Erythroblast (primary cell): ENCODE measurements around the gene CEL.

Source experiments
- GATA1 ChIP-seq: IDR thresholded peaks from 2 replicates; pipeline ENCODE4 v1.6.1; 2011; ENCODE audit warnings: low read depth, mild to moderate bottlenecking, control low read depth, low read length, moderate library complexity
- POLR2A ChIP-seq: IDR thresholded peaks from 2 replicates; pipeline ENCODE4 v1.6.1; 2011; ENCODE audit warnings: mild to moderate bottlenecking, low read length

DNA sequence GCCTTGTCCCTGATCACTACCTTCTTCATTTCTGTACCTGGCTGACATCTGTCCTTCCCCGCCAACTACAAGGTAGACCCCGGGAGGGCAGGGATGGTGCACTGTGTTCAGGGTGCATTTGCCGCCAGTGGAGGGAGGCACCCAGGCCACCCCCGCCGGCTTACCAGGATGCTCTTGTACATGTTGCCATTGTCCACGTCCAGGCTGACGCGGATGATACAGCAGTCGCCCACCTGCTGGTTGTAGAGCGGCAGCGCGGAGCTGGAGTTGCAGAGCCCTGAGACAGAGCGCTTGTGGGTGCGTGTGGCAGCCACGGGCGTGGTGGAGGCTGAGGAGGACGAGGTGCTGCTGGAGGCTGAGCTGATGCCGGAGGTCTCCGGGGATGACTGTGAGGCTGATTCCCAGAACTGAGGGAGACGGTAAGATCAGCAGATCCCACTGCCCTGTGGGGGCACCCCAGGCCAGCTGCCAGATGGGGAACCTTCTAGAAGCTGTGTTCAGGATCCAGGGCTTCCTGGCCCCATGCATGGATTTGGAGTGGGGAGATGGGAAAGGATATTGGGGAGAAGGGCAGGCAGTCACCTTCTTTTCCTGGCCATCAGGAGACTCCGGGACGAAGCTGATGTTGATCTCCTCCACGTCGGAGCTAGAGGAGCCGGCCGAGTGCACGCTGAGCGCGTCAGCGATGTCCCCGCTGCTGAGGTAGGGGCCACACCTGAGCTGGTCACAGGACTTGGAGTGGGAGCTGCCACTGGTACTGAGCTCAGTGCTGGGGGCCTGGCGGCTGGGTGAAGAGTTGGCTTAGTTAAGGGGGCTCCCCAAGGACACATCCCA is 39.8 kb downstream of the CEL start:
- TF ChIP-seq POLR2A (no peak), GATA1 (no peak)
